Large intestine (tissue), 3 donors: ENCODE data around the gene LIN9. TPM values are rescaled to one million over a fixed set of nuclear protein-coding genes. Genes with fewer than 3 reads are reported as not detected.

Source experiments
- DNase-seq, 2 donors: peaks; one replicate each; pipeline versions ENCODE4 v3.0.0 to v3.0.0-alpha.2; 2013
- H3K27ac ChIP-seq: one replicate; pipeline ENCODE4 v1.5.1; 2013; ENCODE audit warnings: low read length
- H3K27me3 ChIP-seq: 2 replicates; pipeline ENCODE4 v1.6.1; 2013; ENCODE audit warnings: low read length; ENCODE audit not compliant: control insufficient read depth, insufficient read depth
- H3K36me3 ChIP-seq: 2 replicates; pipeline ENCODE4 v1.6.1; 2013; ENCODE audit warnings: low read length; ENCODE audit not compliant: control insufficient read depth, insufficient read depth
- H3K4me1 ChIP-seq: one replicate; pipeline ENCODE4 v1.6.1; 2013; ENCODE audit warnings: low read length; ENCODE audit not compliant: control insufficient read depth, insufficient read depth
- H3K4me3 ChIP-seq: one replicate; pipeline ENCODE4 v1.5.1; 2013; ENCODE audit warnings: low read length
- H3K9me3 ChIP-seq: one replicate; pipeline ENCODE4 v1.6.1; 2013; ENCODE audit warnings: mild to moderate bottlenecking, low read depth, low read length, moderate library complexity; ENCODE audit not compliant: control insufficient read depth
- WGBS: methylation state at CpG from one replicate; pipeline ENCODE4 v1.1.5; 2013; ENCODE audit warnings: low lambda C conversion rate; ENCODE audit not compliant: insufficient coverage; 5-methylcytosine and 5-hydroxymethylcytosine counted together
- polyA plus RNA-seq: library from polyadenylated mRNA; unstranded; fragments of 120-200 nt; gene quantifications from one replicate; pipeline ENCODE4 v1.2.1, GENCODE V29; 2013

Gene LIN9
- polyA plus RNA-seq, 1 donor = 5.4 TPM

DNA sequence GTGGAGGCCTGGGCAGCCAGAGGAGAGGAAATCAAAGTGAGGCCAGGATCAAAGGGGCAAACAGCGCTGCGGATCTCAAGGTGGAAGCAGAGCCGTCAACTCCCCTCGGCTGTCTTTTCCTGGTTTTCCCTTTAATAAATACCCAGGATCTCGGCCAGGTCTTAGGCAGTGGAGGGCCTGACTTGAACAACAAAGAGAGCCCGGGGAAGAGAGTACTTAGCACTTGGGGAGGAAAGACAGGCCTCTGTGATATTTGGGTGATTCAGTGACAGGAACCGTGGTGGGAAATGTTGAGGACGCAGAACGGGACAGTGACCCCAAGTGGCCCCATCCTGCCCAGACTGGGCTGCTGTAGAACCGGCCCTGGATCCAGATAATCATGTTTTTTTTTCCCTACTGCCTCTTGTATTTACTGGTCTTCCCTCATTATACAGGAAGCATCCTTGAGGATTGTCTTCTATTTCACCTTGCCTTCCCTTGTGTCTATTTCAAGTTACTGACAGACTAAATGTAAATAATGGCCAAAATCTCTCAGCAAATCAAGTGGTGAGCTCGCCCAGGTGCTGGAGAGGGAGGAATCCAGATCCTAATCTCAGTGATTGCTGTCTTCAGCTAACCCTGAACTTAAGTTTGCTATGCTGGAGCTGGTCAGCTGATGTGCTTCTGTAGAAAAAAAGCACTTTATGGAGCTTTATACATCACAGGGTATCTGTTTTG lies 88.3 kb downstream of the LIN9 start:
- Histone ChIP-seq H3K36me3 (no peaks in the 10 kb centered on the region), H3K9me3 (peaks cover 5% of the 10 kb centered on the region), H3K4me1 (no peaks in the 10 kb centered on the region), H3K27me3 (peaks cover 22% of the 10 kb centered on the region), H3K4me3 (no peak overlapping the region), H3K27ac (no peak overlapping the region)
- DNase-seq = no peak
- no CpG with 5 or more reads among the region's 11 CpGs for WGBS

DNA sequence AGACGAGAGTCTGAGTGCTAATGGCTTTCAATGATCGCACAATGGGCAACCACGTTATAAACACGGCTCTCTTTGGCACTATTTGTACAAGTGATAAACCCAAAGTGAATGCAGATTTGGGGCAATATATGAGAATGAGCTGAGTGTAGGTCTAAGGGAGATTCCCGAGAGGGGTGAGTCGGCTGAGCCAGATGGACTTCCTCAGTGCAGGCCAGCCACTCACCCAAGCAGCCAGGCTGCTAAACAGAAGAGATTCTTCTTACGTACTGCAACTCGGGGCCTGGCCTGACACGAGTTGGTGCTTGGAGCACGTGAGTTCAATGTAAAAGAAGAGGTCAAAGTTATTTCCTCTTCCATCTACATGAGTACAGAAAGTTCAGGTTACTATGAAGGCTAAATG lies 91.7 kb downstream of the LIN9 start:
- no CpG with 5 or more reads among the region's 10 CpGs for WGBS
- Histone ChIP-seq H3K36me3 (no peaks in the 10 kb centered on the region), H3K4me1 (no peaks in the 10 kb centered on the region), H3K27ac (no peak overlapping the region), H3K9me3 (no peaks in the 10 kb centered on the region), H3K27me3 (no peaks in the 10 kb centered on the region), H3K4me3 (no peak overlapping the region)
- DNase-seq = peak; percentile 17 to 36

DNA sequence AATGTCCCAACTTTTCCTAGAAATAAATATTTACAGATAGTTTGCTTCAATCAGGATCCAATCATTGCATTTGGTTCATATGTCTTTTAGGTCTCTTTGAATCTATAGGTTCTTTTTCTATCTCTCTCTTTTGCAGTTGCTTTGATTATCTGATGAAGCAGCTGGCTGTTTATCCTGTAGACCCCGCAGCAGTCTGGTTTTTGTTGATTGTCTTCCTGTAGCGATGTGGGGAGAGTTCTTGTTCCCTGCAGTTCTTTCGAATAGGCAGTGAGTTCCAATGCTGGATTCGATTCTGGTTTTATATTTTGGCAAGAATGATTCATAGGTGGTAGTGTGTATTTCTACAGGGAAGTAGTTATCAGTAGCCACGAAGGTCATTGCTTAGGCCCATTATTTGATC lies 92.9 kb downstream of the LIN9 start:
- H3K36me3 ChIP-seq = no peaks in the 10 kb centered on the region
- H3K27ac ChIP-seq = no peak overlapping the region
- WGBS = 40% methylated on average over 1 of the region's 5 CpGs

DNA sequence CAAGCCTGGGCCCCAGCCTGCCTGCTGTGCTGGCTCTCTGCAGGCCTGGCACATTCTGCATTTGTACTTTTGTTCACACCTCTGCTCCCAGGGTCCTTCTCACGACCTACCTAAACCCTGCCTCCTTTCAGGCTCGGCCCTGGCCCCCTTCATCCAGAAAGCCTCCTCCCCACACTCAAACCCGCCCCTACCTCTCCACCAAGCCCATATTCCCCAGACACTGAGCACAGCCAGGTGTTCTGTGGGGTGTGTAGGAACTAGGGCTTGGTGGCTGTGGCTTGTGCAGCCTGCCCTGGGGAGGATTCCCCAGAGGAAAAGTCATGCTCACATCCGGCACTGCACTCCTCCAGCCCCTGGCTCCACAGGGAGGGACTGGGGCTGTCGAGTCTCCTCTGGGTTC lies 93.7 kb downstream of the LIN9 start:
- 10% methylated on average over 2 of the region's 5 CpGs for WGBS
- Histone ChIP-seq H3K36me3 (no peaks in the 10 kb centered on the region), H3K4me1 (no peaks in the 10 kb centered on the region), H3K4me3 (no peak overlapping the region), H3K9me3 (no peaks in the 10 kb centered on the region), H3K27ac (no peak overlapping the region), H3K27me3 (no peaks in the 10 kb centered on the region)
- no peak for DNase-seq

More for the DNA sequence above, 92.9 kb downstream of the LIN9 start:
- Histone ChIP-seq H3K9me3 (no peaks in the 10 kb centered on the region), H3K4me1 (no peaks in the 10 kb centered on the region), H3K4me3 (no peak overlapping the region), H3K27me3 (no peaks in the 10 kb centered on the region)
- DNase-seq = no peak

DNA sequence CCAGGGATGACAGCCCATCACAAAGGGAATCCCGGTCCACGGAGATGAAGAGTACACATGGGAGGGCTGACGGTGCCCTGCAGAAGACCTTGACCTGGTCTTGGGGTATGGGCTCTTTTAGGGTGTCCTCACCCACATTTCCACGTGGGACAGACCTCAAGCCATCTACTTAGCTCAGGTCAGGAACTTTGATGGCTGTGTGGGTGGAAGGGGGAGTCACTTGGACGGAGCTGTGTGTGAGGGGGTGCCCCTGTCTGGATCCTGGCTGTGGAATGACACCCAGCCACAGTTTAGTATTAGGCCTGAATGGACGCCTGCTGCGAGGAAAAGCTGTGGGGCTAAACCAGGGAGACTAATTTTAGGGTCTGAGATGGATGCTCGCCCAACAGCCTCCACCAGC lies 96.4 kb downstream of the LIN9 start:
- WGBS = no CpG with 5 or more reads among the region's 8 CpGs
- Histone ChIP-seq H3K9me3 (no peaks in the 10 kb centered on the region), H3K27ac (no peak overlapping the region), H3K4me3 (no peak overlapping the region), H3K36me3 (no peaks in the 10 kb centered on the region), H3K27me3 (no peaks in the 10 kb centered on the region), H3K4me1 (no peaks in the 10 kb centered on the region)
- no peak for DNase-seq

DNA sequence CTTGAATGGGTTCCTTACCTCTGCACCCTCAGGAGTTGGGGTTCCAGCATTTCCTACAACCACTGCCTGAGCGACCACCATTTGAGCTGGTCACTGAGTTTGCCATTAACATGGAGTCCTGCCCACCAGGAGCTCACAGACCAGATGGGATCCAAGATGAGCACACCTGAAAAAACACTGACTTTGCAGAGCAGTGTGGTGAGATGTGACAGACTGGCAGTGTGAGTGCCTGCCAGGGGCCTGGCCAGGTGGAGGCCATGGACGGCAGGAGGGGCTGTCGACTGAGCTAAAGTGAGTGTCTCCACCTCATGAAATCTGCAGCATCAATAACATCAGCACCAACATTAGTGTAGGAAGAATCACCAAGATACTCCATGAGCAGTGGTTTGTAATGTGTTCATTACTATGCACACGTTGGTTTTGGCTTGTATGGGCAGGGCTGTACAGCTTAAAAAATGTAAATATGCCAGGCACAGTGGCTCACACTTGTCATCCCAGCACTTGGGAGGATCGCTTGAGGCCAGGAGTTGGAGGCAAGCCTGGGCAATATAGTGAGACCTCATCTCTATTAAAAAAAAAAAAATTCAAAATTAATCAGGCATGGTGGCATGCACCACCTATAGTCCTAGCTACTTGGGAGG lies 97.7 kb downstream of the LIN9 start:
- no peak for DNase-seq
- no peaks in the 10 kb centered on the region for H3K9me3 ChIP-seq
- WGBS = no CpG with 5 or more reads among the region's 5 CpGs
- no peak overlapping the region for H3K27ac ChIP-seq
- no peaks in the 10 kb centered on the region for H3K27me3 ChIP-seq
- no peaks in the 10 kb centered on the region for H3K4me1 ChIP-seq
- no peaks in the 10 kb centered on the region for H3K36me3 ChIP-seq
- no peak overlapping the region for H3K4me3 ChIP-seq

DNA sequence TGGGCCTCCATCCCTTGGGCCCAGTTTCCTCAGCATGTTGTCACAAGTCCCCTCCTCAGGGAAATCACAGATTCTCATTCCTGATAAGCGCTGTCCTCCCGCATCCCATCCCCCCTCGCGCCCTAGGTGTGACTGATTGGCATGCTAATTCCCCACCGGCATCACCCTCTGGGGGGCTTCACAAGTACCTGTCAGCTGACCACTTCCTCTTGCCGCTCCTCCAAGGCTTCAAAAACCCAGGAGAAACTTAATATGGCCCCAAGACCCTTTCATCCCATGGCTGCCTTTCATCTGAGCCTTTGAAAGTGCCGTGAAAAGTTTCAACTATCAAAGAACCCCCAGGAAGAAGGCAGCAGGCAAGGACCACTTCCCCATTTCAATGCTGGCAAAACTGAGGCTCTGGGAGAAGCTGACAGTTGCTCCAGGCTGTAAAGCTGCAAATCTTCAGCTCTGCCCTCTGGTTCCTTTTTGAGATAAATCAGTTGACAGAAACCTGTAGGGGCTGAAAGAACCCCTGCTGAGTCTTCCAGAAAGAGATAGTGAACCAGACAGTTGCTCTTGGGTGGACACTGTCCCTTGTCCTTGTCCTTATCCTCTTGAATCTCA lies 98.3 kb downstream of the LIN9 start:
- H3K27ac ChIP-seq = no peak overlapping the region
- no peaks in the 10 kb centered on the region for H3K9me3 ChIP-seq
- no peaks in the 10 kb centered on the region for H3K27me3 ChIP-seq
- H3K36me3 ChIP-seq = no peaks in the 10 kb centered on the region
- no peak for DNase-seq
- H3K4me3 ChIP-seq = no peak overlapping the region
- WGBS = no CpG with 5 or more reads among the region's 7 CpGs
- H3K4me1 ChIP-seq = no peaks in the 10 kb centered on the region

DNA sequence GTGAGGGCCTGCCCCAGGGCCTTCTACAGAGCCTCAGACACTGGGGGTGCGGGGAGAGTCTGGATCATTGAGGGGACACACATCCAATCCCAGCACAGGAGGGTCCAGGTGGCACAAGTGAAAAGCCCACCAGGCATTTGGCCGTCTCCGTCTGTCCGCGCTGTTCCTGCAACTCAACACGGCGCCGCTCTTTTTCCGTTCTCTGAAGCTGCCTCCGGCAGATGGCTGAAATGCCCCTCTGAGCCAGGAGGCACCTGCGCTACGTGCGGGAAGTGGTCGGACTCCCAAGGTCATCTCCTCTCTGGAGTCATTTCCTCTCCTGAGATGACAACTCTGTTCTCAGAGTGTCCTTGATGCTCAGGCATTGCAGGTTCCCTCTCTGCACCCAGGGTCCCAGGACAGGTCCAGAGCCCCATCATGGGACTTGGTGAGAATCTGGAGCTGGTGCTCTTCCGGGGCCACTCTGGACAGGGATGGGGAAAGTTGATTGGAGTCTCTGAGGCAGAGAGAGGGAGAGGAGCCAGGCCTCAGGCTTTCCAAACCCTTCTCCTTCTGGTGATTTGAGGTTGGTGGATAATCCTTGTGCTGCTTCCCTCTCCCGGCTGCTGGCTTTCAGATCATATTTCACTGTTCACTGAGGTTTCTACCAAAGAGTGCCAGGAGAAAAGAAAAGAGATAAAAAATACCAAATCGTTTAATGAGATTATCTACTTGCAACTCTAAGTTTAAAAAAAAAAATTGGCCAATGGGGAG lies 99.5 kb downstream of the LIN9 start:
- Histone ChIP-seq H3K27me3 (no peaks in the 10 kb centered on the region), H3K4me1 (no peaks in the 10 kb centered on the region), H3K36me3 (no peaks in the 10 kb centered on the region), H3K4me3 (no peak overlapping the region), H3K27ac (no peak overlapping the region), H3K9me3 (no peaks in the 10 kb centered on the region)
- no peak for DNase-seq
- 58% methylated on average over 2 of the region's 17 CpGs for WGBS

DNA sequence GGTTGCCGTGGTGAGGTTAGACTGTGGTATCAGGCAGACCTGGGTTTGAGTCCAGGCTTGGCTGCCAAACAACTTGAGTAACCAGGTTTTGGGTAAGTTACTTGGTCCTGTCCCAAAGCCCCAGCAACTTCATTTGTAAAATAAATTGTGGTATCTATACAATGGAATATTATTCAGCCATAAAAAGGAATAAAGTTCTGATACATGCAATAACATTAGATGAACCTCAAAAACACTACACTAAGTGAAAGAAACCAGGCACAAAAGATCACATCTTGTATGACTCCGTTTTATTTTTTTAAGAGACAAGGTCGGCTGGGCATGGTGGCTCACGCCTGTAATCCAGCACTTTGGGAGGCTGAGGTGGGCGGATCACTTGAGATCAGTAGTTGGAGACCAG lies 101.9 kb downstream of the LIN9 start:
- Histone ChIP-seq H3K36me3 (no peaks in the 10 kb centered on the region), H3K4me1 (no peaks in the 10 kb centered on the region), H3K4me3 (no peak overlapping the region), H3K27me3 (no peaks in the 10 kb centered on the region), H3K9me3 (no peaks in the 10 kb centered on the region), H3K27ac (no peak overlapping the region)
- DNase-seq = no peak
- no CpG with 5 or more reads among the region's 5 CpGs for WGBS

DNA sequence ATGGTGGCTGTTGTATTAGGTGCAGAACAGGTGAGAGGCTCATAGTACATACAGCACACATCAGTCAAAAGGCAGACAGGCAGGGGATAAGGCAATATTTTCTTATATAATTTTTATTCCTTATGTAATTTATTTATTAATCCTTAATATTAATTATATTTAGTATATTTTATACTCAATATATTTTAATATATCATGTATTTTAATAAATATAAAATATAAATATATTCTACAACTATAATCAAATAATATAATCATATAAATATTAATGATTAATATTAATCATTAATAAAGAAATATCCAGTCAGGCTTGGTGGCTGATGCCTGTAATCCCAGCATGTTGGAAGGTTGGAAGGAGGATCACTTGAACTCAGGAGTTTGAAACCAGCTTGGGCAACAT lies 104.8 kb downstream of the LIN9 start:
- Histone ChIP-seq H3K36me3 (no peaks in the 10 kb centered on the region), H3K27me3 (no peaks in the 10 kb centered on the region), H3K9me3 (no peaks in the 10 kb centered on the region), H3K27ac (no peak overlapping the region), H3K4me3 (no peak overlapping the region), H3K4me1 (no peaks in the 10 kb centered on the region)
- DNase-seq = no peak
